ENCODE measurements around the gene CNTN5.

GRCh38 chr11:100066399-100066798 is 1045.7 kb downstream of the CNTN5 start:
- TF ChIP-seq EZH2 (IDR thresholded peaks at IDR 0.05; ENCODE audit: insufficient read depth, poor library complexity, severe bottlenecking) (no peak), EZH2phosphoT487 (IDR thresholded peaks at IDR 0.05; ENCODE audit: insufficient read depth, low read depth) (no peak)

Data from GM23248 (cell line).